GM23248 (cell line): ENCODE results near the gene GGA3. TPM values are rescaled to one million over a fixed set of nuclear protein-coding genes. Genes with fewer than 3 reads are reported as not detected.

Experiments
- DNase-seq: peaks from one replicate; pipeline ENCODE4 v3.0.0-alpha.2; 2015
- H2AFZ ChIP-seq: fragments of 200-600 bp; sonication (generic); 2 replicates; pipeline ENCODE4 v1.6.1; 2016; ENCODE audit warnings: antibody characterized with exemption
- H3F3A ChIP-seq: fragments of 200-600 bp; sonication (generic); 2 replicates; pipeline ENCODE4 v1.6.1; 2016; ENCODE audit warnings: mild to moderate bottlenecking, antibody characterized with exemption, mixed run types; ENCODE audit not compliant: insufficient read depth
- H3K27ac ChIP-seq: fragments of 200-600 bp; sonication (generic); 2 replicates; pipeline ENCODE4 v1.5.1; 2016; ENCODE audit warnings: mild to moderate bottlenecking
- H3K27me3 ChIP-seq: fragments of 200-600 bp; sonication (generic); replicated peaks from 2 replicates; pipeline ENCODE4 v1.6.1; 2016; ENCODE audit warnings: mild to moderate bottlenecking; ENCODE audit not compliant: insufficient read depth
- H3K36me3 ChIP-seq: fragments of 200-600 bp; sonication (generic); 2 replicates; pipeline ENCODE4 v1.6.1; 2016; ENCODE audit warnings: low read depth, mild to moderate bottlenecking
- H3K4me1 ChIP-seq: fragments of 200-600 bp; sonication (generic); 2 replicates; pipeline ENCODE4 v1.6.1; 2016; ENCODE audit warnings: mild to moderate bottlenecking; ENCODE audit not compliant: insufficient read depth
- H3K4me2 ChIP-seq: fragments of 200-600 bp; sonication (generic); one replicate; pipeline ENCODE4 v1.6.1; 2016; ENCODE audit warnings: mild to moderate bottlenecking; ENCODE audit not compliant: unreplicated experiment
- H3K4me3 ChIP-seq: fragments of 200-600 bp; sonication (generic); 2 replicates; pipeline ENCODE4 v1.5.1; 2016; ENCODE audit warnings: mild to moderate bottlenecking
- H3K79me2 ChIP-seq: fragments of 200-600 bp; sonication (generic); 2 replicates; pipeline ENCODE4 v1.6.1; 2016; ENCODE audit warnings: mild to moderate bottlenecking; ENCODE audit not compliant: insufficient read depth
- H3K9ac ChIP-seq: fragments of 200-600 bp; sonication (generic); 2 replicates; pipeline ENCODE4 v1.6.1; 2016; ENCODE audit warnings: mild to moderate bottlenecking
- H3K9me2 ChIP-seq: fragments of 200-600 bp; sonication (generic); 2 replicates; pipeline ENCODE4 v1.6.1; 2016; ENCODE audit warnings: mixed run types, mild to moderate bottlenecking, moderate library complexity; ENCODE audit not compliant: insufficient read depth
- H3K9me3 ChIP-seq: fragments of 200-600 bp; sonication (generic); one replicate; pipeline ENCODE4 v1.6.1; 2017; ENCODE audit warnings: low read depth
- H4K20me1 ChIP-seq: fragments of 200-600 bp; sonication (generic); 2 replicates; pipeline ENCODE4 v1.6.0; 2016; ENCODE audit not compliant: insufficient read depth
- EZH2 ChIP-seq: fragments of 200-600 bp; sonication (generic); IDR thresholded peaks from 2 replicates; pipeline ENCODE4 v1.6.1; 2018; ENCODE audit warnings: antibody characterized with exemption, mild to moderate bottlenecking; ENCODE audit not compliant: insufficient read depth, poor library complexity, severe bottlenecking
- EZH2phosphoT487 ChIP-seq: fragments of 200-600 bp; sonication (generic); IDR thresholded peaks from 2 replicates; pipeline ENCODE4 v1.6.1; 2018; ENCODE audit warnings: antibody characterized with exemption, moderate library complexity, mild to moderate bottlenecking, low read depth; ENCODE audit not compliant: insufficient read depth
- WGBS, 2 experiments: methylation state at CpG; one replicate each; pipeline ENCODE4 v1.1.6; 2015 to 2017; ENCODE audit warnings: low lambda C conversion rate in 2 of 2, low coverage in 1 of 2; ENCODE audit errors: missing lambda C conversion rate in 2 of 2; 5-methylcytosine and 5-hydroxymethylcytosine counted together
- in situ Hi-C: fragments of 300-500 bp; cut with MboI; formaldehyde crosslinking; loops from 2 replicates; pipeline ENCODE4 v1.15.0; 2020
- polyA plus RNA-seq: library from polyadenylated mRNA; unstranded; fragments of >200 nt; fragmentation: Nextera tagmentation; extraction: Ambion mirVana; gene quantifications from 2 replicates; pipeline ENCODE4 v1.2.1, GENCODE V29; 2016
- total RNA-seq: library from RNA; depleted of rRNA; stranded (reverse); fragments of >200 nt; shearing (Covaris generic); gene quantifications from 2 replicates; pipeline ENCODE4 v1.2.3, GENCODE V29; 2014

Gene GGA3
- total and polyA plus RNA-seq, 2 experiments from 2014 or later = 12.1 to 16.0 TPM

DNA sequence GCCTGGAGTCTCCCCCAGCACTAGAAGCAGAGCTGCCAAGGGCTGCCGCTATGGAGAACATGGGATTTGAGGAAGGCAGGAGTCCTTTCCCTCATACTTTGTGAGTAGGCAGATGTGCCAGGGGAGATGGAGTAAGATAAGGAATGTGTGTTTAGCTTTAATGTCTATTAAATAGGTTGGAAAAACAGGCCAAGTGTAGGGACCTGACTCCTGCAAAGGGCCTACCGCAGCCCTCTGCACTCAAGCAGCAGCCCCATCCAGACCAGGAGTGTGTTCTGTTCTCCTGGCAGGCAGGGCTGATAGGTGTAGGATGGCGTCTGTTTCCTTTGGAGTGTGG, 11.4 kb upstream of the GGA3 start:
- no peak for DNase-seq
- Histone ChIP-seq H3K27ac (peak overlapping the region; percentile 45), H3K4me3 (no peak overlapping the region), H3K4me1 (peaks cover 34% of the 10 kb centered on the region), H4K20me1 (no peaks in the 10 kb centered on the region), H3F3A (peaks cover 13% of the 10 kb centered on the region), H3K79me2 (no peaks in the 10 kb centered on the region), H3K4me2 (peak overlapping the region; percentile 7), H3K36me3 (no peaks in the 10 kb centered on the region), H3K9ac (no peak overlapping the region), H3K9me2 (no peaks in the 10 kb centered on the region), H3K27me3 (no peaks in the 10 kb centered on the region), H2AFZ (no peak overlapping the region), H3K9me3 (no peaks in the 10 kb centered on the region)
- in situ Hi-C loops = no loop called here
- WGBS, 2 experiments = 42 to 55% methylated on average over 3 of the region's 3 CpGs
- TF ChIP-seq EZH2phosphoT487 (no peak), EZH2 (no peak)

DNA sequence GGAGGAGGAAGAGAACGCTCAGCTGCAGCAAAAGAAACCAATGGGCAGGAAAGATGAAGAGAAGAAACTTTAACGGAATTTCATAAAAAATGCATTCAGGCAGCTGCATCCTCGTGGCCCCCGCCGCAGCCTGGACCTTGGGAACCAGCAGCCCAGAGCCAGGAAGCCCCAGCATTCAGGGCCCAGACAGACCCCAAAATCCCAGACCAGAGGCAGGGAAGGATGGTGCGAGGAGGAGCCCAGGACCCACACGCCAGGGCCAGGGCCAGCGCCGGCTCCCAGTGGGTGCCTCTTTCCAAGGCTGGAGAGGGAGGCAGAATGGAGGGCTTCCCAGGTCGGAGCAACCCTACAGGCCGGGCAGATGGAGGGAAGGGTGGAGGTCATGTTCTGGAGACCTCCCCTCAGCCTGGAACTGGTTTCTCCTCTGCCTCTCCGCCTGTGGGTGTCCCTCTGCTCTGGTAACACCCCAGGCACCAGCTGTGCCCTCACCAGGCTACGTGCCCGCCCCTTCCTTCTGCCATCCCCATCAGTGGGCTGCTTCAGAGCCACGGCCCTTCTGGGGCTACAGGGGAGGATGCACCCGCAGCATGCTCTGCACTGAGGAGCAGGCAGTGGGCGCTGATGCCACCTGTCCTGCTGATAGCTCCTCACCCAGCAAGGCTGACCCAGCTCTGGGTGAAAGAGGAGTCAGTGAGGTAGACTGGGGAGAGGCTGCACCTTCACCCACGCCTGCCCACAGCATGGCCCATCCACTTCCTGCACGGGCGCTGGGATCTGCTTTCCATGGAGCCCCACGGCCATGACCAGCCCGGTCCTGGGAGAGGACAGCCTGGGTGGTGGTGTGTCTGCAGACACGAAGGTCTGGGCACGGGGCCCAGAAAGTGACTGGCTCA, 10.8 kb upstream of the GGA3 start:
- Histone ChIP-seq H3K4me3 (peak overlapping the region; percentile 93), H3K27ac (peak overlapping the region; percentile 45), H3F3A (peaks cover 13% of the 10 kb centered on the region), H3K9me3 (no peaks in the 10 kb centered on the region), H3K79me2 (no peaks in the 10 kb centered on the region), H3K4me2 (peak overlapping the region; percentile 51), H2AFZ (peak overlapping the region; percentile 88), H3K9me2 (no peaks in the 10 kb centered on the region), H3K9ac (peak overlapping the region; percentile 75; the same call in 1 of the 2 replicates), H3K27me3 (no peaks in the 10 kb centered on the region), H4K20me1 (no peaks in the 10 kb centered on the region), H3K4me1 (peaks cover 29% of the 10 kb centered on the region), H3K36me3 (no peaks in the 10 kb centered on the region)
- in situ Hi-C loops = no loop called here
- DNase-seq = peak; percentile 89
- no peak for TF ChIP-seq EZH2phosphoT487
- TF ChIP-seq EZH2 = no peak
- 37 to 41% methylated on average over 24 of the region's 24 CpGs for WGBS, 2 experiments

DNA sequence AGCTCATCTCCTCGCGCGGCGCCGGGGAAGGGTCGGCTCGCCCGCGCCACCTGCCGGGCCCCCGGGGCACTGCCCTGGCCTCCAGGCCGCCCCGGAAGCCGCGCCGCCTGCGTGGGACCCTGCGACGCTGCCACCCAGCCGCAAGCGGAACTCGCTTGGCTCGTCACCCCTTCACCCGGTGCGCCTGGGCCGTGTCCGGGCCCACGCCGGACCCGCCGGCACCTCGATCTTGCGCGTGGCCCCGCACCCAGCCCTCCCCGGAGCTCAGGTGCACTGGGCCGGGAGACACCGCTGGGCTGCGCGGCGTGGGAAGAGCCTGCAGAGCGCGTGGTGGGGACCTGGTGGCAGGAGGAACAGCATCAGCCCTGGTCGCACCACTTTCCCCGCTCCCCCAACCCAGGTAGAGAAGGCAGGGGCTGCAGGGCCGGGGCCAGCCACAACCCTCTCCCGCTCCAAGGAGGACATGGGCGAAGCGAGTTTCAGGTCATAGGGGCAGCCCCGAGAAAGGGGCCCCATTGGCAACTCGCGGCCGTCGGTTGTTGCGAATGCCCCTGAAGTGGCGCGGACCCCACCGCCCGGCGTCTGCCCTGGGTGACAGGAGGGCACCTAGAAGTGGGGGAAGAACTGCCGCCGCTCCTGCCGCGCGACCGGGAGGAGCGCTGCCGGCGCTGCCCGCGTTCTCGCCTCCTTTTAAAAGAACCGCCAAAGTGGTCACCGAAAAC, 10.0 kb upstream of the GGA3 start:
- Histone ChIP-seq H3K9me2 (no peaks in the 10 kb centered on the region), H4K20me1 (no peaks in the 10 kb centered on the region), H3K9ac (peak overlapping the region; percentile 75), H3K27ac (no peak overlapping the region), H3K36me3 (peaks cover 1% of the 10 kb centered on the region; the same call in 1 of the 2 replicates), H2AFZ (peak overlapping the region; percentile 88), H3K4me2 (peak overlapping the region; percentile 51), H3K4me3 (peak overlapping the region; percentile 93), H3K9me3 (no peaks in the 10 kb centered on the region), H3K4me1 (peaks cover 27% of the 10 kb centered on the region), H3F3A (peaks cover 13% of the 10 kb centered on the region), H3K27me3 (no peaks in the 10 kb centered on the region), H3K79me2 (no peaks in the 10 kb centered on the region)
- TF ChIP-seq EZH2 (no peak), EZH2phosphoT487 (no peak)
- DNase-seq = peak; percentile 92
- WGBS, 2 experiments = 1% methylated on average over 42 to 71 of the region's 74 CpGs
- in situ Hi-C loops = no loop called here

GRCh38 chr17:75270966-75271232, 9.5 kb upstream of the GGA3 start, which contains the start of gene MIF4GD:
Gene MIF4GD (minus strand): TSS chr17:75271231. CDS start chr17:75270195, 1,036 bp downstream.
- peak within 1 kb of the TSS; percentile 87 for H3K9ac ChIP-seq
- no peaks in the 10 kb centered on the region for H3K27me3 ChIP-seq
- H3K4me3 ChIP-seq = peak within 1 kb of the TSS; percentile 93
- peak within 1 kb of the TSS; percentile 89 for H3K4me2 ChIP-seq
- peak within 1 kb of the TSS; percentile 97 for H2AFZ ChIP-seq
- in situ Hi-C loops = no loop called here
- TF ChIP-seq EZH2phosphoT487 (no peak), EZH2 (no peak)
- no peaks in the 10 kb centered on the region for H3K79me2 ChIP-seq
- H3K27ac ChIP-seq = peak within 1 kb of the TSS; percentile 58
- no peaks in the 10 kb centered on the region for H3K9me3 ChIP-seq
- H3K9me2 ChIP-seq = no peaks in the 10 kb centered on the region
- WGBS, 2 experiments = 2 to 4% methylated on average over 25 to 35 of the region's 39 CpGs
- H3K36me3 ChIP-seq = peaks cover 6% of the 10 kb centered on the region; the same call in 1 of the 2 replicates
- H3F3A ChIP-seq = peaks cover 13% of the 10 kb centered on the region
- no peak for DNase-seq
- H3K4me1 ChIP-seq = peaks cover 27% of the 10 kb centered on the region
- H4K20me1 ChIP-seq = no peaks in the 10 kb centered on the region
